GM19239 (cell line): ENCODE measurements around the gene TMEM219.
"Not testable (repeated sequence)": the region's sequence is repeated elsewhere in the genome, so short reads cannot be mapped to it uniquely, and the experiment has no call there.

Experiments used
- DNase-seq: peaks from one replicate; pipeline ENCODE4 v3.0.0; 2011; ENCODE audit warnings: low spot score; ENCODE audit not compliant: insufficient read length
- FAIRE-seq: peaks from 2 replicates; lab custom pipeline; 2011; peaks lifted over from hg19 to GRCh38; lab: Jason Lieb, UNC

The TMEM219 gene

GRCh38 chr16:29950806-29951461 lies 10.9 kb upstream of the TMEM219 start:
- FAIRE-seq (no peak), DNase-seq (no peak)

DNA sequence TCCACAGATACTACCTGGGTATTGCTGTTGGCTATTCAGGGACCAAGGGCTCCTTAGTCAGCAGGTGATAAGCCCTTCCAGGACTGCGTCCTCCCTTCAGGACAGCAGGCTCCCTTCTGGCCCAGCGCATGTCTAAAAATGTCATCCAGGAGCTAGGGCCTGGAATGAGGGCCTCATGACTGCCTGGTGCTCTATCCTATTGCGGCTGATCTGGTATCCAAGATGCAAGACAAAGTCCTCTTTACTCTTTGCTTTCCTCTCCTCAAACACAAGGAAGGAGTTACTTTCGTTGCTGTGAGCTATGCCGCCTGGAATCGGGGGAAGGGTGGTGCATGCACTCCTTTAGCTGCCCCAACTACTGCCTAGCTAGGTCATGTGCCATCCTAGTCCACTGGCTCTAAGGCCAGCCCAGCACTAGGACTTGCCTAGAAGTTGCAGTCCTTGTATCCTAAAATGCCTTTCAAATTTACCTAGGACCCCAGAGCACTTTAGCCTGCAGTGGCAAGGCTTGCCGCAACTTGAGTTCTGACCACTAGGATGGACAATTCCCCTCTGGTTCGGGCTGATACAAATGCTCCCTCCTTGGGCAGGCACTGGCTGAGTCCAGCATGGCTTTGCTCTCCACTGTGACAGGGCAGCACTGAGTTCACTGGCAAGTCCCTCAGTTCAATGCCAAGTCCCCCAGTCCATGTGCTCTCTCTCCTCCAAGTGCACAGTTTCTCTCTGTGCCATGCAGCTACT lies 10.1 kb upstream of the TMEM219 start:
- FAIRE-seq: no peak
- DNase-seq: no peak

- DNase-seq: no peak
- no peak for FAIRE-seq
Measured at GRCh38 chr16:29958756-29959155, 3.1 kb upstream of the TMEM219 start.

DNA sequence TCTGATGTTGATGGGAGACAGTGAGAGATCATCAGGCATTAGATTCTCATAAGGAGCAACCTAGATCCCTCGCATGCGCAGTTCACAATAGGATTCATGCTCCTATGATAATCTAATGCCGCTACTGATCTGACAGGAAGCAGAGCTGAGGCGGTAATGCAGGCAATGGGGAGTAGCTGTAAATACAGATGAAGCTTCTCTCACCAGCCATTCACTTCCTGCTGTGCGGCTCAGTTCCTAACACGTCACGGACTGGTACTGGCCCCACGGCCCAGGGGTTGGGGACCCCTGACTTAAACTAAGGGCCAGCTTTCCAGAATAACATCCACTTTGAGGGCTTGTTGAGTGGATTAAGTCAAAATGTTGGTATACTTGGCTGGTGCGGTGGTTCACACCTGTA lies 2.6 kb upstream of the TMEM219 start:
- FAIRE-seq (no peak), DNase-seq (no peak)

DNA sequence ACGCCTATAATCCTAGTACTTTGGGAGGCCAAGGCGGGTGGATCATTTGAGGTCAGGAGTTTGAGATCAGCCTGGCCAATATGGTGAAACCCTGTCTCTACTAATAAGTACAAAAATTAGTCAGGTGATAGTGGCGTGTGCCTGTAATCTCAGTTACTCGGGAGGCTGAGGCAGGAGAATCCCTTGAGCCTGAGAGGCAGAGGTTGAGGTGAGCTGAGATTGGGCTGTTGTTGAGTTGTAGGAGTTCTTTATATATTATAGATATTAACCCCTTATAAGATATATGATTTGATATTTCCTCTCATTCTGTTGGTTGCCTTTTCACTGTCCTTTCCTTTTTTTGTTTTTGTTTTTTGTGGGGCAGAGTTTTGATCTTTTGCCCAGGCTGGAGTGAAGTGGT lies 2.1 kb upstream of the TMEM219 start:
- DNase-seq, FAIRE-seq: not testable (repeated sequence)

GRCh38 chr16:29961127-29961478 lies 776 bp upstream of the TMEM219 start:
- DNase-seq (no peak), FAIRE-seq (no peak)

GRCh38 chr16:29962344-29962994 lies 590 bp downstream of the TMEM219 start:
- DNase-seq (no peak), FAIRE-seq (no peak)

- no peak for DNase-seq
- no peak for FAIRE-seq
Measured at GRCh38 chr16:29963021-29963743, 1.3 kb downstream of the TMEM219 start.

GRCh38 chr16:29968205-29968604 lies 6.3 kb downstream of the TMEM219 start:
- FAIRE-seq (no peak), DNase-seq (no peak)

GRCh38 chr16:29971304-29971703 lies 9.4 kb downstream of the TMEM219 start:
- FAIRE-seq (no peak), DNase-seq (no peak)

DNA sequence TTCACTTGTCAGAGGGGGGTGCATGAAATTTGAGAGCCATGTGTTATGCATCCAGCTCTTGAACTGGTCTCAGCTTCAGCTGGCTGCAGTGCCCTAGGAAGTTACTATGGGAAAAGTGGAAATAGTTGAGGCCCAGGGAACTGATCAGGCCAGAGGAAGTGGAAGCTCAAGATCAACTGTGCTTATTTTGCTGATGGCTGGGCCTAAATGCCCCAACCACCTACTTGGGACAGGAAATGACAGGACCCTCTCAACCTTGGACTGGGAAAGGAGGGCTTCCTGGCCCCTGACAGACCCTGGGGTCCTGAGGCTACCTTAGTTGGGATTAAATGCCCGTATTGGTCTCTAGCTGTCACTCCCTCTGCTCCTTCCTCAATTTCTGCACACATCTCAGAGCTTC lies 10.6 kb downstream of the TMEM219 start:
- DNase-seq (no peak), FAIRE-seq (no peak)

- FAIRE-seq: no peak
- no peak for DNase-seq
Measured at GRCh38 chr16:29972992-29973383, 11.1 kb downstream of the TMEM219 start.

- FAIRE-seq: peak; percentile 90
- peak; percentile 96 for DNase-seq
Measured at GRCh38 chr16:29973384-29974246, 11.7 kb downstream of the TMEM219 start, which contains the start of gene TAOK2. TAOK2 (plus strand) TSS chr16:29973868; CDS start chr16:29977773, 3,905 bp downstream.

- no peak for FAIRE-seq
- DNase-seq: no peak
Measured at GRCh38 chr16:29974291-29975133, 12.6 kb downstream of the TMEM219 start.

- FAIRE-seq (no peak), DNase-seq (no peak)
Measured at GRCh38 chr16:29975134-29975538, 13.3 kb downstream of the TMEM219 start.

- FAIRE-seq (no peak), DNase-seq (no peak)
Measured at GRCh38 chr16:29975811-29976511, 14.1 kb downstream of the TMEM219 start.

- no peak for FAIRE-seq
- no peak for DNase-seq
Measured at GRCh38 chr16:29977063-29977825, 15.4 kb downstream of the TMEM219 start.

DNA sequence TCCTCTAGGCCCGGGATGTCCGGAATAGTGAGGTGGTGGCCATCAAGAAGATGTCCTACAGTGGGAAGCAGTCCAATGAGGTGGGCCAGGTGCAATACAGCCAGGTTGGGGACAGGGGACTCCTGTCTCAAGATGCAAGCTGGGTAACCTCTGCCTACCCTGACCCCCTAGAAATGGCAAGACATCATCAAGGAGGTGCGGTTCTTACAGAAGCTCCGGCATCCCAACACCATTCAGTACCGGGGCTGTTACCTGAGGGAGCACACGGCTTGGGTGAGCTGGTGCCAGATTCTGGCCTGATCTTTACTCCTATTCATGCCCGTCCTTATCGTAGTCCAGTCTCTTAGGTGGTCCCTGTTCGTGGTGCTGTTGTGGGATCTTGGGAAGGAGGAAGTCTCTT lies 16.2 kb downstream of the TMEM219 start:
- DNase-seq: no peak
- FAIRE-seq: no peak
